ENCODE results near the gene TCF7L1.

GRCh38 chr2:85308201-85308600, 175.0 kb downstream of the TCF7L1 start:
- TF ChIP-seq CTCF (IDR thresholded peaks at IDR 0.05) (no peak), POLR2A (IDR thresholded peaks at IDR 0.05) (no peak)

Data from esophagus squamous epithelium (tissue), 4 donors.